CD4-positive, alpha-beta memory T cell (primary cell): ENCODE measurements around the gene HMOX1. TPM values are rescaled to one million over a fixed set of nuclear protein-coding genes. Genes with fewer than 3 reads are reported as not detected.
A peak's percentile ranks its signal among the peaks of the same experiment; 100 is the strongest.
"Not testable (repeated sequence)": the region's sequence is repeated elsewhere in the genome, so short reads cannot be mapped to it uniquely, and the experiment has no call there.

Source experiments
- CTCF ChIA-PET: fragments of 350-600 bp; sonication (Branson Sonifier 250); formaldehyde crosslinking; loops from one replicate; lab custom pipeline; 2021; ENCODE audit warnings: inconsistent platforms; ENCODE audit not compliant: partially characterized antibody; lab: Charles Lee
- POLR2A ChIA-PET: fragments of 350-600 bp; sonication (Branson Sonifier 250); formaldehyde crosslinking; loops from one replicate; lab custom pipeline; 2021; ENCODE audit not compliant: partially characterized antibody; lab: Charles Lee
- DNase-seq, 5 donors: peaks; one replicate each; pipeline versions ENCODE4 v3.0.0 to v3.0.0-alpha.2; 2020 to 2022; ENCODE audit warnings: mixed read lengths in 1 of 5
- H3K27ac ChIP-seq: one replicate; pipeline ENCODE4 v1.7.0; 2013; ENCODE audit warnings: low read depth, low read length
- H3K27me3 ChIP-seq: 2 replicates; pipeline ENCODE4 v1.7.0; 2013; ENCODE audit warnings: mild to moderate bottlenecking, low read length, moderate library complexity; ENCODE audit not compliant: insufficient read depth
- H3K36me3 ChIP-seq: 2 replicates; pipeline ENCODE4 v1.7.0; 2013; ENCODE audit warnings: mild to moderate bottlenecking, low read length, moderate library complexity; ENCODE audit not compliant: insufficient read depth
- H3K4me1 ChIP-seq: 2 replicates; pipeline ENCODE4 v1.7.0; 2013; ENCODE audit warnings: mild to moderate bottlenecking, low read length, moderate library complexity; ENCODE audit not compliant: insufficient read depth
- H3K4me3 ChIP-seq, 2 donors: one replicate each; pipeline ENCODE4 v1.7.0; 2013; ENCODE audit warnings: low read length in 2 of 2, mild to moderate bottlenecking in 1 of 2
- H3K9me3 ChIP-seq, 2 donors: one replicate each; pipeline ENCODE4 v1.7.0; 2013; ENCODE audit warnings: low read length in 2 of 2, control low read depth in 1 of 2; ENCODE audit not compliant: control insufficient read depth in 1 of 2
- H3K27ac Mint-ChIP-seq, 7 donors: one replicate each; pipeline ENCODE4 v1.8.0; 2020 to 2021; ENCODE audit warnings: mixed read lengths in 7 of 7, mild to moderate bottlenecking in 6 of 7, inconsistent platforms in 3 of 7, moderate library complexity in 3 of 7
- H3K27me3 Mint-ChIP-seq, 2 donors: one replicate each; pipeline ENCODE4 v1.8.0; 2020 to 2021; ENCODE audit warnings: mixed read lengths in 2 of 2
- H3K36me3 Mint-ChIP-seq, 2 donors: one replicate each; pipeline ENCODE4 v1.8.0; 2020 to 2021; ENCODE audit warnings: mixed read lengths in 2 of 2, inconsistent platforms in 1 of 2, mild to moderate bottlenecking in 1 of 2
- H3K4me1 Mint-ChIP-seq, 4 donors: one replicate each; pipeline ENCODE4 v1.8.0; 2020 to 2021; ENCODE audit warnings: mixed read lengths in 4 of 4, mild to moderate bottlenecking in 1 of 4
- H3K4me3 Mint-ChIP-seq, 8 donors: one replicate each; pipeline ENCODE4 v1.8.0; 2020 to 2021; ENCODE audit warnings: mixed read lengths in 8 of 8, mild to moderate bottlenecking in 7 of 8, moderate library complexity in 6 of 8, inconsistent platforms in 3 of 8
- H3K9me3 Mint-ChIP-seq, 8 donors: one replicate each; pipeline ENCODE4 v1.8.0; 2020 to 2021; ENCODE audit warnings: mixed read lengths in 8 of 8, mild to moderate bottlenecking in 5 of 8, inconsistent platforms in 3 of 8, moderate library complexity in 1 of 8
- intact Hi-C: fragments of 100-400 bp; cut with micrococcal nuclease; formaldehyde crosslinking; loops from one replicate; pipeline ENCODE4 v1.15.1; 2023
- polyA plus RNA-seq, 2 donors: library from polyadenylated mRNA; unstranded; fragments of 300-500 nt; fragmentation: Illumina TruSeq; gene quantifications; one replicate each; pipeline ENCODE4 v1.2.3, GENCODE V29; 2021
- total RNA-seq, 2 experiments: library from RNA; stranded (reverse); gene quantifications; one replicate each; pipeline ENCODE4 v1.2.3, GENCODE V29; 2021

The HMOX1 gene
- total and polyA plus RNA-seq, 4 experiments from 2014 or later: 0.20 to 8.3 (median 7.7) TPM; not detected in 1

- H3K27me3 ChIP-seq, CTCF ChIA-PET, H3K4me3 ChIP-seq, H3K9me3 ChIP-seq, H3K4me1 ChIP-seq, H3K36me3 ChIP-seq, DNase-seq, H3K27ac ChIP-seq, intact Hi-C loops, H3K4me3 Mint-ChIP-seq, H3K27me3 Mint-ChIP-seq, H3K4me1 Mint-ChIP-seq, POLR2A ChIA-PET, H3K9me3 Mint-ChIP-seq: not testable (repeated sequence)
- Mint-ChIP-seq H3K36me3 (peaks cover 7 to 22% of the 10 kb centered on the region in 2 donors), H3K27ac (peak overlapping the region in 1 of 7 donors; percentile 77)
Observed at GRCh38 chr22:35438673-35439364, 57.9 kb downstream of the HMOX1 start.

- intact Hi-C loops: no loop called here
- H3K27me3 Mint-ChIP-seq: no peaks in the 10 kb centered on the region
- H3K36me3 Mint-ChIP-seq: peaks cover 2 to 17% of the 10 kb centered on the region in 2 donors
- ChIA-PET POLR2A (no interaction called here), CTCF (no interaction called here)
- H3K36me3 ChIP-seq: no peaks in the 10 kb centered on the region
- no peaks in the 10 kb centered on the region for H3K9me3 ChIP-seq
- no peaks in the 10 kb centered on the region for H3K4me1 ChIP-seq
- H3K27ac ChIP-seq: no peak overlapping the region
- H3K4me1 Mint-ChIP-seq: peaks cover 0 to 3% (median 0%) of the 10 kb centered on the region in 4 donors
- no peak overlapping the region for H3K27ac Mint-ChIP-seq
- no peak for DNase-seq
- no peak overlapping the region for H3K4me3 Mint-ChIP-seq
- H3K4me3 ChIP-seq: no peak overlapping the region
- no peaks in the 10 kb centered on the region for H3K27me3 ChIP-seq
- H3K9me3 Mint-ChIP-seq: peaks cover 0 to 3% (median 0%) of the 10 kb centered on the region in 8 donors
Observed at GRCh38 chr22:35439365-35439717, 58.4 kb downstream of the HMOX1 start.

DNA sequence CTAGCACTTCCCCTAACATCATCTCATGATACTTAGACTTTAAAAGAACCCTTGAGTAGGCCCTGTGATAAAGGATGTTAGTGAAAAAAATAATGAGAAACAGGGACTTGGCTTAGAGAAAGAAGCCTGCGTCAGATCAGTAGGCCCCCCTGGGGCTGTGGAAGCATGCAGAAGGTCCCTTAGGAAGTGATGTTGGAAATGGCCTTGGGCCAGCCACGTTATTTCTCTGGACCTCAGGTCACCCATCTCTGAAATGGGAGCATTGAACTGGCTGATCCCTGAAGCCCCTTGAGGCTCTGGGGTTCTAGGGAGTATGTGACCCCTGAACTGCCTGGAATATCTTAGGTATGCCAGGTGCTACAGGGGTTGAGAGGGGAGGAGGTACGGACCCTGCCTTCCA lies 59.2 kb downstream of the HMOX1 start:
- CTCF ChIA-PET: interaction anchor here (1.3 kb wide), 1 partner anchor 9 kb away, joined by 4 read pairs; no protein-coding TSS in a partner anchor
- H3K9me3 ChIP-seq: no peaks in the 10 kb centered on the region
- intact Hi-C loops: no loop called here
- DNase-seq: no peak
- Mint-ChIP-seq H3K27me3 (no peaks in the 10 kb centered on the region), H3K9me3 (peaks cover 0 to 3% (median 0%) of the 10 kb centered on the region in 8 donors), H3K27ac (no peak overlapping the region), H3K4me1 (peaks cover 0 to 3% (median 0%) of the 10 kb centered on the region in 4 donors), H3K4me3 (no peak overlapping the region), H3K36me3 (peaks cover 0 to 13% of the 10 kb centered on the region in 2 donors)
- POLR2A ChIA-PET: no interaction called here
- H3K4me1 ChIP-seq: no peaks in the 10 kb centered on the region
- no peaks in the 10 kb centered on the region for H3K36me3 ChIP-seq
- H3K4me3 ChIP-seq: no peak overlapping the region
- H3K27me3 ChIP-seq: no peaks in the 10 kb centered on the region
- no peak overlapping the region for H3K27ac ChIP-seq

DNA sequence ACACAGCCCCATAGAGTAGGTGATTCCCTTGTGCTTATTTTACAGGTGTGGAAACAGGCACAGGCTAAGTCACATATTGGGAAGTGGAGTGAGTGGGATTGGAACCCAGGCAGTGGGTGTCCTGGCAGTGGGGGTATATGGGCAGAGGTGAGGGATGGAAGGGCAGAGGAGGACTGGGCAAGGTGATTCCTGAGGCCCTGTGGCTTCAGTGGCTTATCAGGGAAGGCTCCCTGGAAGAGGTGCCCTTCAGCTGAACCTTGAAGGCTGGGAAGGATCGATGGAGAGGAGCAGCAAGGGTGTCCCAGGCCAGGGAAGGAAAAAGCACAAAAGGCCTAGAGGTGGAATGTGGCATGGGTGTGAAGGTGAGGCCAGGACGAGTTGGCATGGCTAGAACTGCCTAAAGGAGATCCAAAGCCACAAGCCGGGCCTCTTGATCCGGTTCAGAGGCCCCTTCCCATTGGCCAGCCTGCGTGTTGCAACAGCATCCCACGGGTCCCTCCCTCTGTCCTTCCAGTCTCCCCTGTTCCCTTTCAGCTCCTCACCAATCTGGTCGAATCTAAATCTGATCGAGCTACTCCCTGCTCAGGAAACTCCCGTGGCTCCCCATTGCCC lies 60.7 kb downstream of the HMOX1 start:
- no peak overlapping the region for H3K4me3 ChIP-seq
- POLR2A ChIA-PET: no interaction called here
- H3K27ac ChIP-seq: no peak overlapping the region
- Mint-ChIP-seq H3K9me3 (peaks cover 0 to 3% (median 0%) of the 10 kb centered on the region in 8 donors), H3K27me3 (no peaks in the 10 kb centered on the region), H3K36me3 (peaks cover 0 to 17% of the 10 kb centered on the region in 2 donors), H3K4me3 (no peak overlapping the region), H3K27ac (peak overlapping the region in 1 of 7 donors; percentile 4), H3K4me1 (peaks cover 0 to 3% (median 0%) of the 10 kb centered on the region in 4 donors)
- no peaks in the 10 kb centered on the region for H3K9me3 ChIP-seq
- DNase-seq: no peak
- CTCF ChIA-PET: interaction anchor here (1.3 kb wide), 1 partner anchor 11 kb away, joined by 4 read pairs; no protein-coding TSS in a partner anchor
- H3K27me3 ChIP-seq: no peaks in the 10 kb centered on the region
- H3K4me1 ChIP-seq: no peaks in the 10 kb centered on the region
- intact Hi-C loops: no loop called here
- no peaks in the 10 kb centered on the region for H3K36me3 ChIP-seq

- no peak overlapping the region for H3K27ac Mint-ChIP-seq
- CTCF ChIA-PET: no interaction called here
- peaks cover 0 to 3% (median 0%) of the 10 kb centered on the region in 8 donors for H3K9me3 Mint-ChIP-seq
- H3K36me3 Mint-ChIP-seq: peaks cover 0 to 17% of the 10 kb centered on the region in 2 donors
- Histone ChIP-seq H3K9me3 (no peaks in the 10 kb centered on the region), H3K4me3 (no peak overlapping the region), H3K27ac (no peak overlapping the region), H3K27me3 (no peaks in the 10 kb centered on the region), H3K36me3 (no peaks in the 10 kb centered on the region), H3K4me1 (no peaks in the 10 kb centered on the region)
- DNase-seq: no peak
- POLR2A ChIA-PET: no interaction called here
- H3K4me1 Mint-ChIP-seq: peaks cover 0 to 3% (median 0%) of the 10 kb centered on the region in 4 donors
- intact Hi-C loops: no loop called here
- H3K27me3 Mint-ChIP-seq: no peaks in the 10 kb centered on the region
- H3K4me3 Mint-ChIP-seq: no peak overlapping the region
Observed at GRCh38 chr22:35442471-35442870, 61.6 kb downstream of the HMOX1 start.

DNA sequence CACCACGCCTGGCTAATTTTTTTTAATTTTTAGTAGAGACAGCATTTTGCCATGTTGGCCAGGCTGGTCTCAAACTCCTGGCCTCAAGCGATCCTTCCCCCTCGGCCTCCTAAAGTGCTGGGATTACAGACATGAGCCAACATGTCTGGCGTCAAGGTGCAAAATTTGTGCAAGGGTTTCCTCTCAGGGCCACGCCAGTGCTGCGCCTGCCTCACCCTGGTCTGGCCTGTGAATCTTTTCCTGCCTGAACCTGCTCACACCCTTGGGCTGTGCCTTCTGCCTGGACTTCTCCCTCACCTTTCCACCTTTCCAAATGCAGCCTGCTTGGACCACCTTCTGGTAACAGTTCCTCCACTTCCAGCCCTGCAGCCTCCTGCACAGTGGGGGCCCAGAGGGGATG lies 62.4 kb downstream of the HMOX1 start:
- Histone ChIP-seq H3K4me1 (no peaks in the 10 kb centered on the region), H3K4me3 (no peak overlapping the region), H3K9me3 (no peaks in the 10 kb centered on the region), H3K27ac (no peak overlapping the region), H3K27me3 (no peaks in the 10 kb centered on the region), H3K36me3 (no peaks in the 10 kb centered on the region)
- no peaks in the 10 kb centered on the region for H3K27me3 Mint-ChIP-seq
- H3K27ac Mint-ChIP-seq: no peak overlapping the region
- H3K9me3 Mint-ChIP-seq: peaks cover 0 to 3% (median 0%) of the 10 kb centered on the region in 8 donors
- H3K4me3 Mint-ChIP-seq: no peak overlapping the region
- DNase-seq: no peak
- intact Hi-C loops: no loop called here
- ChIA-PET CTCF (no interaction called here), POLR2A (no interaction called here)
- H3K36me3 Mint-ChIP-seq: peaks cover 0 to 14% of the 10 kb centered on the region in 2 donors
- peaks cover 0 to 6% (median 2%) of the 10 kb centered on the region in 4 donors for H3K4me1 Mint-ChIP-seq
